ENCODE measurements around the gene CBFA2T3. TPM values are rescaled to one million over a fixed set of nuclear protein-coding genes. Genes with fewer than 3 reads are reported as not detected.
A peak's percentile ranks its signal among the peaks of the same experiment; 100 is the strongest.

Gene CBFA2T3
- total RNA-seq, 1 experiment from 2014 or later, result 2.9 TPM

DNA sequence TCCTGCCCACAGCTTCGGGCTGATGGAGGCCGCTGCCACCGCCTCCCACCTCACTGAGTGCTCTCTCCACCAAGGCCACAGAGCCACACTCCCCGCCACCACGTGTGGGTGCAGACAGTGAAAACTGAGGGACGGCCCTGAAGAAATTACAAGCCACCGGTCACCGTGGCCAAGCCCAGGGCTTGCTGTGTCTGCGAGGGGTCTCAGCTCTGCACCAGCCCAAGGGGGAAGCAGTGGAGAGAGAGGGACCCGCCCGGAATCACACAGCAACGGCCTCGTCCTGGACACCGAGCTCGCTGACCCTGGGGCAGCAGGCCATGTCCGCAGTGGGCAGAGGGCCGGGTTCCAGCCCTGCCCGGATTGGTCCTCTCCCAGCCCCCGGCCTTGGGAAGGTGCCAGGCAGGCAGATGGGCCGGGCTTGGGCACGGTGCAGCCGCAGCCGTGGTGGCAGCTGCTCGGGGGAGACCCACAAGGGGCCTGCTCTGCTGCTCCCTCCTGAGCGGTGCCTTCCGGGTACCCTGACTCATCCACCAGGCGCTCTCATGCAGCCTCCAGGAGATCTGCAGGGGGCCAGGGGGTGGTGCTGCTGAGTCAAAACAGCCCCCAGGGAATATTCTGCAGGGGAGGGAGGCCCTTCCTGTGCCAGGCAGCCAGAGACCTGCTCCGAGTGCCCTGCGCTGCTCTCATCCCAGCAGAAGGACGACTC lies 52.0 kb downstream of the CBFA2T3 start:
- no peak overlapping the region for H3K23ac ChIP-seq (ENCODE audit: insufficient read length, low read depth, low read length)
- no peak overlapping the region for H2AFZ ChIP-seq (ENCODE audit: low read length)
- H3K79me1 ChIP-seq (ENCODE audit: insufficient read depth, low read depth, low read length, poor library complexity, severe bottlenecking), result no peaks in the 10 kb centered on the region
- H3K23me2 ChIP-seq (ENCODE audit: insufficient read length, low read depth, low read length, poor library complexity, severe bottlenecking), result no peaks in the 10 kb centered on the region
- H3K9me3 ChIP-seq (ENCODE audit: control insufficient read depth, low read depth, low read length), result no peaks in the 10 kb centered on the region
- H2BK5ac ChIP-seq (ENCODE audit: insufficient read length, low read length), result no peak overlapping the region
- H3K4me2 ChIP-seq (ENCODE audit: insufficient read depth, insufficient read length, low read length), result no peak overlapping the region
- H3K36me3 Mint-ChIP-seq (ENCODE audit: insufficient read depth in 1 of 3, low read depth in 3 of 3), result no peaks in the 10 kb centered on the region
- no peak overlapping the region for H3K27ac ChIP-seq (ENCODE audit: insufficient read length, low read depth, low read length)
- H2BK120ac ChIP-seq (ENCODE audit: low read depth, low read length, poor library complexity, severe bottlenecking), result no peak overlapping the region
- no peak overlapping the region for H3K4ac ChIP-seq (ENCODE audit: low read depth, low read length)
- no peaks in the 10 kb centered on the region; the same call in 1 of the 2 replicates for H3K4me1 ChIP-seq (ENCODE audit: insufficient read depth, low read length)
- H2BK20ac ChIP-seq (ENCODE audit: low read depth, low read length, poor library complexity, severe bottlenecking), result no peak overlapping the region
- H2BK12ac ChIP-seq (ENCODE audit: insufficient read length, low read depth, low read length), result no peak overlapping the region
- H4K20me1 ChIP-seq (ENCODE audit: control insufficient read depth, insufficient read depth, insufficient read length), result no peaks in the 10 kb centered on the region
- H3K14ac ChIP-seq (ENCODE audit: insufficient read depth, low read length), result peak overlapping the region; percentile 46; the same call in 1 of the 2 replicates
- no peaks in the 10 kb centered on the region for H3K79me2 ChIP-seq (ENCODE audit: insufficient read depth, low read length)
- H3K18ac ChIP-seq (ENCODE audit: insufficient read length, low read depth, low read length), result peak overlapping the region; percentile 8
- H3K4me1 Mint-ChIP-seq, result peaks cover 19 to 29% of the 10 kb centered on the region in 2 experiments
- no peak overlapping the region for H4K91ac ChIP-seq (ENCODE audit: insufficient read length, low read depth, low read length)
- H3T11ph ChIP-seq (ENCODE audit: low read length), result no peak overlapping the region
- no peak overlapping the region for H3K4me3 Mint-ChIP-seq
- H3K27me3 ChIP-seq (ENCODE audit: insufficient read depth, low read length), result no peaks in the 10 kb centered on the region
- peaks cover 0 to 2% of the 10 kb centered on the region in 2 experiments; a peak in 2 of 5 replicates for H3K9me3 Mint-ChIP-seq
- no peak overlapping the region for H3K27ac Mint-ChIP-seq
- peak; percentile 79 for DNase-seq
- H3K27me3 Mint-ChIP-seq (ENCODE audit: low read depth), result no peaks in the 10 kb centered on the region; the same call in none of the 2 replicates
- no peak overlapping the region for H2AK5ac ChIP-seq (ENCODE audit: insufficient read length, low read length)
- H3K56ac ChIP-seq (ENCODE audit: insufficient read length, low read depth, low read length), result no peak overlapping the region
- TF ChIP-seq, protein P1, sequence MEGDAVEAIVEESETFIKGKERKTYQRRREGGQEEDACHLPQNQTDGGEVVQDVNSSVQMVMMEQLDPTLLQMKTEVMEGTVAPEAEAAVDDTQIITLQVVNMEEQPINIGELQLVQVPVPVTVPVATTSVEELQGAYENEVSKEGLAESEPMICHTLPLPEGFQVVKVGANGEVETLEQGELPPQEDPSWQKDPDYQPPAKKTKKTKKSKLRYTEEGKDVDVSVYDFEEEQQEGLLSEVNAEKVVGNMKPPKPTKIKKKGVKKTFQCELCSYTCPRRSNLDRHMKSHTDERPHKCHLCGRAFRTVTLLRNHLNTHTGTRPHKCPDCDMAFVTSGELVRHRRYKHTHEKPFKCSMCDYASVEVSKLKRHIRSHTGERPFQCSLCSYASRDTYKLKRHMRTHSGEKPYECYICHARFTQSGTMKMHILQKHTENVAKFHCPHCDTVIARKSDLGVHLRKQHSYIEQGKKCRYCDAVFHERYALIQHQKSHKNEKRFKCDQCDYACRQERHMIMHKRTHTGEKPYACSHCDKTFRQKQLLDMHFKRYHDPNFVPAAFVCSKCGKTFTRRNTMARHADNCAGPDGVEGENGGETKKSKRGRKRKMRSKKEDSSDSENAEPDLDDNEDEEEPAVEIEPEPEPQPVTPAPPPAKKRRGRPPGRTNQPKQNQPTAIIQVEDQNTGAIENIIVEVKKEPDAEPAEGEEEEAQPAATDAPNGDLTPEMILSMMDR (conservative IDR thresholded peaks at IDR 0.05), result peak; percentile 48; the same call in 2 of the 3 replicates
- WGBS (ENCODE audit: extremely low coverage, insufficient read length, low lambda C conversion rate), result no CpG with 5 or more reads among the region's 30 CpGs
- H3K9ac ChIP-seq (ENCODE audit: extremely low read depth, insufficient read length, low read length), result no peak overlapping the region
- no peak overlapping the region for H4K8ac ChIP-seq (replicated peaks; ENCODE audit: insufficient read length, low read depth, low read length)
- no peak overlapping the region for H2BK15ac ChIP-seq (ENCODE audit: low read depth, low read length)
- H4K5ac ChIP-seq (ENCODE audit: insufficient read length, low read depth, low read length), result no peak overlapping the region

All from H9 (cell line).